Calu3 (cell line): ENCODE data around the gene GRPEL2. TPM values are rescaled to one million over a fixed set of nuclear protein-coding genes. Genes with fewer than 3 reads are reported as not detected.

ENCODE experiments used
- BruUV-seq: library from RNA; stranded (reverse); fragments of 400-500 nt; replicated peaks from 2 replicates; lab custom pipeline; 2021; lab: Mats Ljungman, UMichigan
- CTCF ChIA-PET: fragments of 300-600 bp; sonication (Branson Sonifier 250); formaldehyde crosslinking; loops from one replicate; lab custom pipeline; 2022; ENCODE audit warnings: antibody characterized with exemption; lab: Charles Lee
- DNase-seq: peaks from one replicate; pipeline ENCODE4 v3.0.0; 2022
- H3K27ac Mint-ChIP-seq: one replicate; pipeline ENCODE4 v1.8.0; 2022; ENCODE audit warnings: mixed read lengths; ENCODE audit not compliant: unreplicated experiment
- H3K27me3 Mint-ChIP-seq: one replicate; pipeline ENCODE4 v1.8.0; 2022; ENCODE audit warnings: mixed read lengths; ENCODE audit not compliant: unreplicated experiment
- H3K36me3 Mint-ChIP-seq: one replicate; pipeline ENCODE4 v1.8.0; 2022; ENCODE audit warnings: mild to moderate bottlenecking, moderate library complexity, mixed read lengths; ENCODE audit not compliant: insufficient read depth, unreplicated experiment
- H3K4me1 Mint-ChIP-seq: one replicate; pipeline ENCODE4 v1.8.0; 2022; ENCODE audit warnings: mild to moderate bottlenecking, low read depth, mixed read lengths; ENCODE audit not compliant: unreplicated experiment
- H3K4me3 Mint-ChIP-seq: one replicate; pipeline ENCODE4 v1.8.0; 2022; ENCODE audit warnings: mild to moderate bottlenecking, low read depth, moderate library complexity, mixed read lengths; ENCODE audit not compliant: unreplicated experiment
- H3K9me3 Mint-ChIP-seq: one replicate; pipeline ENCODE4 v1.8.0; 2022; ENCODE audit warnings: low read depth, mixed read lengths; ENCODE audit not compliant: unreplicated experiment
- CTCF ChIP-seq: fragments of 200-600 bp; IDR thresholded peaks from one replicate; pipeline ENCODE4 v1.8.0; 2022; ENCODE audit warnings: antibody characterized with exemption; ENCODE audit not compliant: unreplicated experiment
- intact Hi-C: fragments of 100-400 bp; cut with micrococcal nuclease; formaldehyde crosslinking; loops from one replicate; pipeline ENCODE4 v1.10.0; 2022; ENCODE audit not compliant: unreplicated experiment
- total RNA-seq: library from RNA; stranded (reverse); gene quantifications from 2 replicates; pipeline ENCODE4 v1.2.3, GENCODE V29; 2022

Gene GRPEL2
- total RNA-seq, 1 experiment from 2014 or later: 28.2 TPM

GRCh38 chr5:149382517-149383220, 37.4 kb downstream of the GRPEL2 start:
- DNase-seq: no peak
- Mint-ChIP-seq H3K27me3 (peaks cover 33% of the 10 kb centered on the region), H3K4me1 (no peaks in the 10 kb centered on the region), H3K36me3 (no peaks in the 10 kb centered on the region), H3K9me3 (no peaks in the 10 kb centered on the region), H3K4me3 (no peak overlapping the region), H3K27ac (no peak overlapping the region)
- intact Hi-C loops: loop anchor here (1.0 kb wide), 2 partner anchors 52 to 182 kb away; no protein-coding TSS in a partner anchor
- TF ChIP-seq CTCF: no peak
- CTCF ChIA-PET: interaction anchor here (0.7 to 2.0 kb wide), 3 partner anchors 51 to 180 kb away, joined by 3 to 9 read pairs (median 7); no protein-coding TSS in a partner anchor
- BruUV-seq: no TSS peak

- intact Hi-C loops: no loop called here
- no peak for DNase-seq
- peaks cover 25% of the 10 kb centered on the region for H3K27me3 Mint-ChIP-seq
- no peak overlapping the region for H3K4me3 Mint-ChIP-seq
- no peak overlapping the region for H3K27ac Mint-ChIP-seq
- no TSS peak for BruUV-seq
- CTCF ChIA-PET: interaction anchor here (0.7 kb wide), 1 partner anchor 214 kb away, joined by 3 read pairs; no protein-coding TSS in a partner anchor
- H3K36me3 Mint-ChIP-seq: no peaks in the 10 kb centered on the region
- peaks cover under 1% of the 10 kb centered on the region for H3K9me3 Mint-ChIP-seq
- no peak for TF ChIP-seq CTCF
- no peaks in the 10 kb centered on the region for H3K4me1 Mint-ChIP-seq
These were observed 38.1 kb downstream of the GRPEL2 start for GRCh38 chr5:149383399-149383798.

DNA sequence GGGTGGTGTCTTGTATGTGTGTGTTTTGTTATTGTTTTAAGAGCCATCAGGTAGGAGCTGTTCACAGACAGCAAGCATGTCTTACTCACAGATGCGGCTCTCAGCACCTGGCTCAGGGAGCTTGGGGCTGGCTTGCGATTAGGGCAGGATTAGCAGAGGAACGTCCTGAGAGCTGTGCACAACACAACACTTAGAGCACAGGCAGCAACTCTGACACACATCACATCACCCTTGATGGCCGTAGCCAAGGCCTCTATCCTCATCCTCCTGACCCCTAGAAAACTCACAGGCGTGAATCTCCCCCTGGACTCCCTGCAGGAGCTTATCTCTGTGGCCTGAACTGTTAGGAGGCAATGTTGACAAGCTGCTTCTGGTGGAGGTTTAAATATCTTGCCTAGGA, 40.9 kb downstream of the GRPEL2 start:
- intact Hi-C loops: no loop called here
- Mint-ChIP-seq H3K4me3 (no peak overlapping the region), H3K4me1 (no peaks in the 10 kb centered on the region), H3K27ac (no peak overlapping the region), H3K27me3 (no peaks in the 10 kb centered on the region), H3K36me3 (no peaks in the 10 kb centered on the region), H3K9me3 (peaks cover 2% of the 10 kb centered on the region)
- BruUV-seq: no TSS peak
- DNase-seq: no peak
- no peak for TF ChIP-seq CTCF
- CTCF ChIA-PET: interaction anchor here (0.6 kb wide), 1 partner anchor 28 kb away, joined by 3 read pairs; the partner anchor contains the start of gene PCYOX1L

DNA sequence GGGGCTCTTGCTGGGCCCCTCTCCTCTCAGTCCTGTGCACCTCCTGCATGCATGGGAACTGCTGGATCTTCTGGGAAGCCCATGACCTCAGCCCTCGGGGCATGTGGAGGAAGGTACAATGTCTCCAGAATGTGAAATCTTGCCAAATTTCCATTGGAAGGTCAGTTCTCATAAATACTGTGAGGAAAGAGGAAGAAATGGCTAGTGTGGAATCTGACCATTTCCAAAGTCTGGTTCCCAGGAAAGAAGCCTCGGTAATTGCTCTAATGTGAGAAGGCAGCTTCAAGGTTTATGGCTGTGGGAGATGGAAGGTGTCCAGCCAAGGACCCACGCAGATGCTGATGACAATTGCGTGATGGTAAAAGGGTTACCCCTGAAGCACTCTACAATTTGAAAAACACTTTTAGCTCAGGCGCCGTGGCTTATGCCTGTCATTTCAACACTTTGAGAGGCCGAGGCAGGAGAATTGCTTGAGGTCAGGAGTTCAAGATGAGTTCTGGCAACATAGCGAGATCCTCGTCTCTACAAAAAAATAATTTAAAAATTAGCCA, 41.9 kb downstream of the GRPEL2 start:
- DNase-seq: no peak
- intact Hi-C loops: no loop called here
- CTCF ChIA-PET: interaction anchor here (0.7 kb wide), 1 partner anchor 14 kb away, joined by 9 read pairs; no protein-coding TSS in a partner anchor
- BruUV-seq: no TSS peak
- Mint-ChIP-seq H3K27me3 (no peaks in the 10 kb centered on the region), H3K4me3 (no peak overlapping the region), H3K9me3 (peaks cover 2% of the 10 kb centered on the region), H3K4me1 (no peaks in the 10 kb centered on the region), H3K27ac (no peak overlapping the region), H3K36me3 (no peaks in the 10 kb centered on the region)
- TF ChIP-seq CTCF: no peak
